GM19324 (cell line): ENCODE results near the gene GNL3.
"Not testable (repeated sequence)": the region's sequence is repeated elsewhere in the genome, so short reads cannot be mapped to it uniquely, and the experiment has no call there.

Experiments used
- ATAC-seq: cut with Tn5 transposase; IDR thresholded peaks from one replicate; pipeline ENCODE4 v1.9.1; 2021; ENCODE audit warnings: mild to moderate bottlenecking, moderate library complexity; ENCODE audit not compliant: unreplicated experiment, low FRiP score

GNL3 gene

DNA sequence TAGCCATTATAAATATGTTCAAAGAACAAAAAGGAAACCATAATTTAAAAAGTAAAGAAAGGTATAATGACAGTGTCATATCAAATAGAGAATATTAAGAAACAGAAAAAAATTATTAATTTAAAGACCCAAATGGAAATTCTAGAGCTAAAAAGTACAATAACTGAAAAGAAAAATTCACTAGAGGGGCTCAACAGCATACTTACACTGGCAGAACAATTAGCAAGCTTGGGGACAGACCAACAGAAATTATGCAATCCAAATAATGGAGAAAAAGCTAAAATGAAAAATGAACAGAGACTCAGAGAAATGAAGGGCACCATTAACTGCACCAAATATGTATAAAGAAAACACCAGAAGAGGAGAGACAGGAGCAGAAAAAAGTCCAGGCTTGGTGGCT lies 33.8 kb downstream of the GNL3 start:
- ATAC-seq, result no peak

DNA sequence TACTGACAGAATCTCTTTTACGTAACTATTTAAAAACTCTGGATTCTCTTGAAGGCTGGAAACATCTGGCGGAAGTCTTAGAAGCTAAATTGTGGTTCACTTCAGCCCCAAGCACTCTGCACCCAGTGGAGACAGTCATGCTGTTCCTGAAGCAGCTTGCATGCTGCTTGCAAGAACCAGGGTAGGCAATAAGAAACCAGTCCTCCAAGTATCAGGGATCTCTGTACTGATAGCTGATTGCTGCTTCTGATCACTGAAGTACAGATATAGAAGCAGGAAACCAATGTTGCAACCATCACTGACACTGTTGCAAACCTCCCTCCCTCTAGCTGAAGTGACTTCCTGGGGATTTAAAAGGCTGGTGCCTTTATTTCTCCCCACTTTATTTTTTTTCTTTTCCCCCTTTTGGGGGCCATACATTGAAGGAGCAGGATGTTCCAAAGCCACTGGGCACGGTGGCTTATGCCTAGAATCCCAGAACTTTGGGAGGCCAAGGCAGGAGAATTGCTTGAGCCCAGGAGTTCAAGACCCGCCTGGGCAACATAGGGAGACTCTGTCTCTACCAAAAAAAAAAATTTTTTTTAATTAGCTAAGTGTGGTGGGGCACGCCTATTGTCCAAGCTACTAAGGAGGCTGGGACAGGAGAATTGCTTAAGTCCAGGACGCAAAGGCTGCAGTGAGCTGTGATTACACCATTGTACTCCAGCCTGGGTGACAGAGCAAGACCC lies 35.3 kb downstream of the GNL3 start:
- ATAC-seq, result no peak

DNA sequence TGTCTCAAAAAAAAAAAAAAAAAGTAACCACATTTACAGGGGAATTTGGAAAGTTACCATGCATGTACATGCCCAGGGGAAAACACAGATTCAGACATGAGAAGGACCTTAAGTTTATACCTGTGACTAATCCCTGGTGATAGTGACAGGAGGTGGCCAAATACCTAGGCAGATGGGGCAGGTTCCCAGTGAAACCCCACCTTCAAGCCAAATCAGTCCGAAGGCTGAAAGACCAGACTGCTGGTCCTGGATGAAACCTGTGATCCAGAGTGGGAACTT lies 35.8 kb downstream of the GNL3 start:
- no peak for ATAC-seq

DNA sequence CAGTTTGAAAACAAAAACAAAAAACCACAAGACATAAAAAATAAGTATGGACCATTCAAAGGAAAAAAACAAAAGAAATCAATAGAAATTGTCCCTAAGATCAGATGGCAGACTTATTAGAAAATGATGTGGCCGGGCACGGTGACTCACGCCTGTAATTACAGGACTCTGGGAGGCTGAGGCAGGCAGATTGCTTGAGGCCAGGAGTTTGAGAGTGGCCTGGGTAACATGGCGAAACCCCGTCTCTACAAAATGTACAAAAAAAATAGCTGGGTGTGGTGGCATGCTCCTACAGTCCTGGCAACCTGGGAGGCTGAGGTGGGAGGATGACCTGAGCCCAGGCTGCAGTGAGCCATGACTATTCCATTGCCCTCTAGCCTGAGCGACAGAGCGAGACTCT lies 36.7 kb downstream of the GNL3 start:
- ATAC-seq, result no peak

DNA sequence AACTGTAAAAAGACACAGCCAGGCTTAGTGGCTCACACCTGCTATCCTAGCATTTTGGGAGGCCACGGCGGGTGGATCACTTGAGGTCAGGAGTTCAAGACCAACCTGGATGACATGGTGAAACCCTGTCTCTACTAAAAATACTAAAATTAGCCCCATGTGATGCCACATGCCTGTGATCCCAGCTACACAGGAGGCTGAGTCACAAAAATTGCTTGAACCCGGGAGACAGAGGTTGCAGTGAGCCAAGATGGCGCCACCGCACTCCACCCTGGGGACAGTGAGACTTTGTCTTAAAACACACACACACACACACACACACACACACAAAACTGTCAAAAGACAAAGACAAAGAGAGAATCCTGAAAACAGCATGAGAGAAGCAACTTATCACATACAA lies 38.1 kb downstream of the GNL3 start:
- ATAC-seq, result no peak

DNA sequence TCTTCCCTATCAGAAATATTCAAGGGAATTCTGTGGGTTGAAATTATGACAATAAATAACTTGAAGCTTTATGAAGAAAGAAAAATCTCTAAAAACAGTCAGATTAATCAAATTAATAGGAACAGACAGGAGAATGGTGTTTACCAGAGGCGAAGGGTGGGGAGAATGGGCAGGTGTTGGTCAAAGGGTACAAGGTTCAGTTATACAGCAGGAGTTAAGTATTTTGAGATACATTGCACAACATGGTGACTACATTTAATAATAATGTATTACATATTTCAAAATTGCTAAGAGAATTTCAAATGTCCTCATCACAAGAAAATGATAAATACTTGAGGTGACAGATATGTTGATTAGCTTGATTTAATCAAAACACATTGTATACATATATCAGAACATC lies 38.7 kb downstream of the GNL3 start:
- no peak for ATAC-seq

DNA sequence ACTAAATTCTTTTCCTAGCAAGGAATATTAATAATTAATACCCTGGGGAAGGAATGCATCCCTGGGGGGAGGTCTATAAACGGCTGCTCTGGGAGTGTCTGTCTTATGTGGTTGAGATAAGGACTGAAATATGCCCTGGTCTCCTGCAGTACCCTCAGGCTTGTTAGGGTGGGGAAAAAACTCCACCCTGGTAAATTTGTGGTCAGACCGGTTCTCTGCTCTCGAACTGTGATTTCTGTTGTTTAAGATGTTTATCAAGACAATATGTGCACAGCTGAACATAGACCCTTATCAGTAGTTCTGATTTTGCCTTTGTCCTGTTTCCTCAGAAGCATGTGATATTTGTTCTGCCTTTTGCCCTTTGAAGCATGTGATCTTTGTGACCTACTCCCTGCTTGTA lies 42.9 kb downstream of the GNL3 start:
- not testable (repeated sequence) for ATAC-seq

DNA sequence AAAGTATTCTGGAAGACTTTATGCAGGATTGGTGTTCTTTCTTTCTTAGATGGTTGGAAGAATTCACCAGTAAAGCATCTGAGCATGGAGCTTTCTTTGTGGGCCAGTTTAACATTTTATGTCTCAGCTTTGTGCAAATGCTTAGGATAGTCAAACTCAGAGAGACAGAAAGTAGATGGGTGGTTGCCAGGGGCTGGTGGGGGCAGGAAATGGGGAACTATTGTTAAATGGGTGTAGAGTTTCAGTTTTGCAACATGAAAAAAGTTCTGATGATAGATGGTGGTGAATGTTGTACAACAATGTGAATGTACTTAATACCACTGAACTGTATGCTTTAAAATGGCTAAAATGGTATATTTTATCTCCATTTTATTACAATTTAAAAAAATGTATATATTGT lies 44.8 kb downstream of the GNL3 start:
- no peak for ATAC-seq

DNA sequence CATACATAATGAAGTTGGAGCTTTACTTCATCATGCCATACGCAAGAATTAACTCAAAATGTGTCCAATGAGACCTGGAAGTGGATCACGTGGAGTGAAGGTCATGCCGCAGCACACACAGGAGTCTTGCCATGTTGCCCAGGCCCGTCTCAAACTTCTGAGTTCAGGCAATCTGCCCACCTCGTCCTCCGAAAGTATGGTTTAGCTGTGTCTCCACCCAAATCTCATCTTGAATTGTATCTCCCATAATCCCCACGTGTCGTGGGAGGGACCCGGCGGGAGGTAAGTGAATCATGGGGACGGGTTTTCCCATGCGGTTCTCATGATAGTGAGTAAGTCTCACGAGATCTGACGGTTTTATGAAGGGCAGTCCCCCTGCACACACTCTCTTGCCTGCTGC lies 45.8 kb downstream of the GNL3 start:
- no peak for ATAC-seq

DNA sequence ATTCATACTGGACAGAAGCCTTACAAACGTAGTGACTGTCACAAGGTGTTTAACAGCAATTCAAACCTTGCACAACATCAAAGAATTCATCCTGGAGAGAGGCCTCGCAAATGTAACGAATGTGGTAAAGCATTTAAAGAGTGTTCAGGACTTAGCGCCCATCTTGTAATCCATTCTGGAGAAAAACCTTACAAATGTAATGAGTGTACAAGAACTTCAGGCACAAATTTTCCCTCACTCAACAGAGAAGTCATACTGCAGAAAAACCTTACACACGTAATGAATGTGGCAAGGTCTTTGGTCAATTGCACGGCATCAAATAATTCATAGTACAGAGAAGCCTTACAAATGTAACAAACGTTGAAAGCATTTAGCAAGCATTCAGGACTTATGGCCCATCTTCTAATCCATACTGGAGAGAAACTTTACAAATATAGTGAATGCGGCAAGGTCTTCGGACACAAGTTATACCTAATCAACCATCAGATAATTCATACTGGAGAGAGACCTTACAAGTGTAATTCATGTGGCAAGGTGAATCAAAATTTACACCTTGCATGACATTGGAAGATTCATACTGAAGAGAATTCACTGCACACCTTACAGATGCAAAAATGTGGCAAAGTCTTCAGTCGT lies 47.5 kb downstream of the GNL3 start:
- no peak for ATAC-seq

DNA sequence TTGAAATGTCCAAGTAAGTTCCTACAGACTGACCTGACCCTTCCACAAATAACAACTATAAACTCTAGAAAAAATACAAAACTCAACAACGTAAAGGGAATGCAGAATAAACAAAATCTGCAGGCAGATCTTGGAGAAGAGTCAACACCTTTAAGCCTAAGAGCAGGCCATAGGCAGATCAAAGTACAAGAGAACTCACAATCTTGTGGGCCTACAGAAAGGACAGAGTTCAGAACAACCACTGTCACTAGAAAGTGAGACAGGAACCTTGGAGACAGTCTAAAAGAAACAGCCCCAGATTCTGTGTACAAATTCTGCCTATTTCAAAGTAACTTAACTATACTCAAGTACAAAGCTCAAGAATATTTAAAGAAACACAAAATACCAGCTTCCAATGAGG lies 53.9 kb downstream of the GNL3 start:
- no peak for ATAC-seq

DNA sequence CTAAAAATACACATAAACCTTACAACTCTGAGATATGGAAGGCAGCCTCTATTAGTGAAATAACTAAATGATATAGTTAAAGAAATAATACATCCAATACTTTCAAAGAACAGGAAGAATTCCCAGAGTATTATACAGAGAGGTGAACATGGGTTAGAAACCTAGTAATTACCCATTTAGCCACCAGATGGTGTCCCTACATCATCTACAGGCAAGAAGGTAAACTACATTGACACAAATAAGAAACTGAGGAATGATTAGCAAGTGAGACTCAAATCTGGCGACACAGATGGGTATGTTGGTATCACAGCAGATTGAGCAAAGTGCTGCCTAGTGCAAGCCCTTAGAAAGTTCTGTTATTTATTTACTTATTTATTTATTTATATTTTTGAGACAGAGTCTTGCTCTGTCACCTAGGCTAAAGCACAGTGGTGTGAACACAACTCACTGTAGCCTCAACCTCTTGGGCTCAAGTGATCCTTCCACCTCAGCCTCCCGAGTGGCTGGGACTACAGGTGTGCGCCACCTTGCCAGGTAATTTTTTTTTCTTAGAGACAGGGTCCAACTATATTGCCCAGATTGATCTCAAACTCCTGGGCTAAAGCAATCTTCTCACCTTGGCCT lies 56.7 kb downstream of the GNL3 start:
- no peak for ATAC-seq

DNA sequence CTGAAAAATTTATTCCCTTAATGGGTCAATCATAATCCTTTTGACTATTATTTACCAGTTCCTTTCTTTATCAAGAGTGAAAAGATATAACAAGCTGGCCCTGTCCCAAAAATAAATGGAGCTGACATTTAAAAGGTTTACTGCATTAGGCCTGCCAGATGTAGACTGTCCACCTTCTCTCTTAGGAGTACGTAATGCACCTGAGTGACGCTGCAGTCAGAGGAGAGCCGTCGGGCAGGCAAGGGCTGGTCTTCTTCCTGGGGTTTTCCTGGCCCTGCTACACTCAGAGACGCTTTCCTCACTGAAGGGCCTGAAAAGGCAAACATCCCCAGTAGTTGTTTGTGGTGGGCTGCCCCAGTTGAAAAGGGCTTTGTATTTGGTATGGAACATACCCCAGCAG lies 57.3 kb downstream of the GNL3 start:
- no peak for ATAC-seq

DNA sequence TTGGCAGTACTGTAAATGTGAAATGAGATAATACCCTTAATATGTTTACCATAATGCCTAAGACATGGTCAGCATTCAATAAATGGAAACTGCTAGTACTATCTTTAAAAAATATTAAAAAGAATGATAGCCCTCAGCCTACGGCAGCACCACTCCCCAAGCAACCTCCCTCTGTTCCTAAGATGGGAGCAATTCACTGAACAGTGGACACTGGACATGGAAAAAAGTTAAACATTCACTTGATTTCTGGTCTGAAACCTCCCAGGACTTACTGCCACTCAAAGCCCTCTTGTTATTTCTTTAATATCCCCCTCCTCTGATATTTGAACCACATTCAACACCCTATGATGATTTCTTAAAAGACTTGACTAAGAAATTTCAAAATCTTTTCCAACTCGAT lies 57.9 kb downstream of the GNL3 start:
- ATAC-seq, result no peak
